HG03025 (cell line): Measurements from ENCODE around the gene PNMA6A.
A peak's percentile ranks its signal among the peaks of the same experiment; 100 is the strongest.
"Not testable (repeated sequence)": the region's sequence is repeated elsewhere in the genome, so short reads cannot be mapped to it uniquely, and the experiment has no call there.

Source experiments
- ATAC-seq: cut with Tn5 transposase; IDR thresholded peaks from one replicate; pipeline ENCODE4 v1.9.1; 2021; ENCODE audit warnings: mild to moderate bottlenecking, moderate library complexity; ENCODE audit not compliant: unreplicated experiment, low FRiP score

The PNMA6A gene

GRCh38 chrX:153071909-153072583, at the start of gene PNMA6A:
TSS of gene PNMA6A (plus strand) at chrX:153072454. CDS start at chrX:153073063, 609 bp downstream.
- ATAC-seq, result not testable (repeated sequence)

- ATAC-seq, result not testable (repeated sequence)
These were observed 45.8 kb upstream of the PNMA6A start for GRCh38 chrX:153026501-153026900.

- ATAC-seq, result not testable (repeated sequence)
These were observed 43.8 kb upstream of the PNMA6A start for GRCh38 chrX:153028487-153028886.

GRCh38 chrX:153029162-153029561, 43.1 kb upstream of the PNMA6A start:
- ATAC-seq, result no peak

GRCh38 chrX:153029875-153030274, 42.4 kb upstream of the PNMA6A start:
- no peak for ATAC-seq

GRCh38 chrX:153030801-153031200, 41.5 kb upstream of the PNMA6A start:
- ATAC-seq, result no peak

- ATAC-seq, result peak; percentile 52
These were observed 39.7 kb upstream of the PNMA6A start for GRCh38 chrX:153032397-153033118.

GRCh38 chrX:153049093-153049492, 23.2 kb upstream of the PNMA6A start:
- ATAC-seq, result no peak

- ATAC-seq, result no peak
These were observed 19.7 kb upstream of the PNMA6A start for GRCh38 chrX:153052534-153052933.

GRCh38 chrX:153055871-153056749, 16.1 kb upstream of the PNMA6A start, which contains the start of gene PNMA3:
TSS of gene PNMA3 (plus strand) at chrX:153056470. CDS start at chrX:153057056, 586 bp downstream.
- ATAC-seq, result no peak

GRCh38 chrX:153057281-153057680, 15.0 kb upstream of the PNMA6A start:
- no peak for ATAC-seq

- no peak for ATAC-seq
These were observed 12.8 kb upstream of the PNMA6A start for GRCh38 chrX:153059191-153060094.

- ATAC-seq, result no peak
These were observed 12.2 kb upstream of the PNMA6A start for GRCh38 chrX:153060095-153060445.

- ATAC-seq, result no peak
These were observed 10.5 kb upstream of the PNMA6A start for GRCh38 chrX:153061732-153062131.

GRCh38 chrX:153063315-153063714, 8.9 kb upstream of the PNMA6A start:
- no peak for ATAC-seq

GRCh38 chrX:153064061-153064460, 8.2 kb upstream of the PNMA6A start:
- ATAC-seq, result no peak

GRCh38 chrX:153065389-153065788, 6.9 kb upstream of the PNMA6A start:
- ATAC-seq, result no peak

- ATAC-seq, result not testable (repeated sequence)
These were observed 5.9 kb upstream of the PNMA6A start for GRCh38 chrX:153066402-153066801.

GRCh38 chrX:153073331-153073730, 1.1 kb downstream of the PNMA6A start:
- not testable (repeated sequence) for ATAC-seq
